ENCODE data around the gene SLC25A43.
"Not testable (repeated sequence)": the region's sequence is repeated elsewhere in the genome, so short reads cannot be mapped to it uniquely, and the experiment has no call there.

Gene SLC25A43

DNA sequence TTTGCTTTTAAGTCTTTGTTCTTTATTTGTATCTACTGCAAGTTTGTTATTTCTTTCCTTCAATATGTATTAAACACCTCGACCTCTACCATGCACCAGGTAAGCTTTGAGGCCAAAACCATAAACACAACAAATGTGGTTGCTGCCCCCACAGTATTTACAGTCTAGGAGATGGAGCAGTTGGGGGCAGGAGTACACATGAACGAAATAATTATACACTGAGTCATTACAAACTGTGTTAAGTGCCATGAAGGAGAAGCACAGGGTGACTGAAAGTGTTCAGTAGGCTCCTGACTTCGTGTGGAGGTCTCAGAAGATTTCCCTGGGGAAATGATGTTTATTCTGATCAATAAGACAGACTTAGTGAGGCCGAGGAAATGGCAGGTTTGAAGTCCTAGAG lies 30.3 kb downstream of the SLC25A43 start:
- H3K4me3 ChIP-seq (replicated peaks in 1 of 2; ENCODE audit: low read depth in 2 of 2, low read length in 2 of 2) = no peak overlapping the region
- TF ChIP-seq, protein P1, sequence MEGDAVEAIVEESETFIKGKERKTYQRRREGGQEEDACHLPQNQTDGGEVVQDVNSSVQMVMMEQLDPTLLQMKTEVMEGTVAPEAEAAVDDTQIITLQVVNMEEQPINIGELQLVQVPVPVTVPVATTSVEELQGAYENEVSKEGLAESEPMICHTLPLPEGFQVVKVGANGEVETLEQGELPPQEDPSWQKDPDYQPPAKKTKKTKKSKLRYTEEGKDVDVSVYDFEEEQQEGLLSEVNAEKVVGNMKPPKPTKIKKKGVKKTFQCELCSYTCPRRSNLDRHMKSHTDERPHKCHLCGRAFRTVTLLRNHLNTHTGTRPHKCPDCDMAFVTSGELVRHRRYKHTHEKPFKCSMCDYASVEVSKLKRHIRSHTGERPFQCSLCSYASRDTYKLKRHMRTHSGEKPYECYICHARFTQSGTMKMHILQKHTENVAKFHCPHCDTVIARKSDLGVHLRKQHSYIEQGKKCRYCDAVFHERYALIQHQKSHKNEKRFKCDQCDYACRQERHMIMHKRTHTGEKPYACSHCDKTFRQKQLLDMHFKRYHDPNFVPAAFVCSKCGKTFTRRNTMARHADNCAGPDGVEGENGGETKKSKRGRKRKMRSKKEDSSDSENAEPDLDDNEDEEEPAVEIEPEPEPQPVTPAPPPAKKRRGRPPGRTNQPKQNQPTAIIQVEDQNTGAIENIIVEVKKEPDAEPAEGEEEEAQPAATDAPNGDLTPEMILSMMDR (IDR thresholded peaks at IDR 0.05; ENCODE audit: low read depth, low read length) = no peak

DNA sequence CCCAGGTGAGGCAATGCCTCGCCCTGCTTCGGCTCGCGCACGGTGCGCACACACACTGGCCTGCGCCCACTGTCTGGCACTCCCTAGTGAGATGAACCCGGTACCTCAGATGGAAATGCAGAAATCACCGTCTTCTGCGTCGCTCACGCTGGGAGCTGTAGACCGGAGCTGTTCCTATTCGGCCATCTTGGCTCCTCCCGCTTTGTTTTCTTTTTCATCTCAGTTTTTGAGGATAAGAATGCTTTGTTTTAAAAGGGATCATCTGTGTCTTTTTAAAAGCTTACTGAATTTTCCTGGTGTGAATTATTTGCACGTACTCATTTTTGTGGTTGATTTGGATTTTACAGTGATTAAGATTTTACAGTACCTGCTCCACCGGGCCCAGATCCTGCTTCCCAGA lies 42.2 kb downstream of the SLC25A43 start:
- DNase-seq (ENCODE audit: low read depth in 2 of 2) = not testable (repeated sequence)

More for the DNA sequence above, 30.3 kb downstream of the SLC25A43 start:
- no peak for DNase-seq (ENCODE audit: low read depth in 2 of 2)

DNA sequence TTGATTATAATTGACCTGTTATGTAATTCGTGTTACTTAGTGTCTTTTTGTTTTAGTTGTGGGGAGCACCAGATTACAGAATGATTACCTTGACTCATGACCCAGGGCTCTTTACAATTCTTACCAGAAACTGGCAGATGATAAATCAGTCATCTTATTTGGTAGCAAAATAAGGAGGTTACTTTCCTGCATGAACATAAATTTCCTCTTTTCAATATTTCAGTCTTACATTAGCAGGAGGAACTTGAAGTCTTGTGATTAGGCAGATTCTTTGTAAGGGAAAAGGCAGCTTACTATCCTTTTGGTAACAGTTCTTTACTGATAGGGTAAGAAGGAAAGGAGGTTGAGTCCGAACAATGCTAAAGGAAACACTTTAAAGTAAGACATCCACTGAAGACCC lies 43.1 kb downstream of the SLC25A43 start:
- TF ChIP-seq, protein P1 (IDR thresholded peaks at IDR 0.05; ENCODE audit: low read depth, low read length) = no peak
- no peak overlapping the region for H3K4me3 ChIP-seq (replicated peaks in 1 of 2; ENCODE audit: low read depth in 2 of 2, low read length in 2 of 2)
- no peak for DNase-seq (ENCODE audit: low read depth in 2 of 2)

More for the DNA sequence above, 42.2 kb downstream of the SLC25A43 start:
- H3K4me3 ChIP-seq (replicated peaks in 1 of 2; ENCODE audit: low read depth in 2 of 2, low read length in 2 of 2) = not testable (repeated sequence)

DNA sequence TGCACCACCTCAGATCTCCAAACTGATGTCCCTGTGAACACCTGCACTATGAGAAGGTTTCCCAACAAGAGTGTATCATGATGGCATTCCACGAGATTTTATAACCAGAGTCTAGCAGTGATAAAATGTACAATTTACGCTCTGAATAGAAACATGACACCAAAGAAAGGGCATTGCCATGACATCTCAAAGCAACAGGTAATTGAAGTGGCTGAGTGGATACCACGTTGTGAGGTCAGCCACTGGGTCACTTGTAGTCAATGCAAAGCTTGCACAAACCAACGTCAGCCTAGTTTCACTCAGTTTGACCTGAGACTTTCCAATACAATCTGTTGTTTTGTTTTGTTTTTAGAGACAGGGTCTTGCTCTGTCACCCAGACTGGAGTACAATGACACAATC lies 54.1 kb downstream of the SLC25A43 start:
- DNase-seq (ENCODE audit: low read depth in 2 of 2) = no peak
- TF ChIP-seq, protein P1 (IDR thresholded peaks at IDR 0.05; ENCODE audit: low read depth, low read length) = no peak
- no peak overlapping the region for H3K4me3 ChIP-seq (replicated peaks in 1 of 2; ENCODE audit: low read depth in 2 of 2, low read length in 2 of 2)

DNA sequence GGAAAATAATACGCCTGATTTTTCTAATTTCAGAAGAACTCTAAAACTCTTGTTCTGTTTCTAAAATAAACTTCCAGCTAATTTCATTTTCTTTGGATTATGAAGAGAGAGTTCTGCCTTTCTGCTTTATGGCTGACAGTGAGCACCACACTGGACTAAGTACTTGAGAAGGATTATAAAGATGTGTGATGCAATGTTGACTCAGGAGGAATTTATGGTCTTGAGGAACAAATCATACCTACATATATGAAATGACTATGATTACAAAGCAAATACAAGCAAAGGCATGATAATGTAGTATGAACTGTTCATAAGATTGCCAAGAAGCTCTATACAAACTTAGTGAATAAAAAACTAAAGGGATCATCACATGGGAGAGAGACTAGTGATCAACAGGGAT lies 56.1 kb downstream of the SLC25A43 start:
- peak in 1 of 2 donors; percentile 60 for DNase-seq (ENCODE audit: low read depth in 2 of 2)
- no peak overlapping the region for H3K4me3 ChIP-seq (replicated peaks in 1 of 2; ENCODE audit: low read depth in 2 of 2, low read length in 2 of 2)
- TF ChIP-seq, protein P1 (IDR thresholded peaks at IDR 0.05; ENCODE audit: low read depth, low read length) = no peak

DNA sequence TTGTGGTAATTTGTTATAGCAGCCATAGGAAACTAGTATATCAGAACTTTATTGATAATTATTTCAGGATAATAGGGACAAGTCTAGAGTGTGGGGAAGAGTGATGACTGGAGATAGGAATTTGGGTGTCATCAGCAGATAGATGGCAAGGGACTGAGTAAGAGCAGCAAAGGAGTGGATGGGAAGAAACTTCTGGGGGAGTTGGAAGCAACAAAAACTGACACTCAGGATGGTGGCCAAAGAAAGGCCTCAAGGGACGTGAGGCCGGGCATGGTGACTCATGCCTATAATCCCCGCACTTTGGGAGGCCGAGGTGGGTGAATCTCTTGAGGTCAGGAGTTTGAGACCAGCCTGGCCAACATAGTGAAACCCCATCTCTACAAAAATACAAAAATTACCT lies 60.0 kb downstream of the SLC25A43 start:
- DNase-seq (ENCODE audit: low read depth in 2 of 2) = peak in 1 of 2 donors; percentile 42
- TF ChIP-seq, protein P1 (IDR thresholded peaks at IDR 0.05; ENCODE audit: low read depth, low read length) = no peak
- no peak overlapping the region for H3K4me3 ChIP-seq (replicated peaks in 1 of 2; ENCODE audit: low read depth in 2 of 2, low read length in 2 of 2)

DNA sequence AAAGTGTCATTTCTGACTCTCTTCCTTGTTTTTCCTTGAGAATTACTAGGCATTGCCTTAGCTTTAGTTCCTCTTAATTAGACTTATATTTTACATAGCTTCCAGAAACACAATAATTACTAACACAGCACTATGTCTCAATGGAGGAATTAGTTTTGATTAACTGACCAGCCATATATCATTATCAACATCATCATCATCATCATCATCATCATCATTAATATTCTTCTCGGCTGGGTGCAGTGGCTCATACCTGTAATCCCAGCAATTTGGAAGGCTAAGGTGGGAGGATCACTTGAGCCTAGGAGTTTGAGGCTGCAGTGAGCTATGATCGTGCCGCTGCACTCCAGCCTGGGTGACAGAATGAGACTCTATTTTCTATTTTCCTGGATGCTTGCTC lies 66.4 kb downstream of the SLC25A43 start:
- no peak for DNase-seq (ENCODE audit: low read depth in 2 of 2)
- H3K4me3 ChIP-seq (replicated peaks in 1 of 2; ENCODE audit: low read depth in 2 of 2, low read length in 2 of 2) = no peak overlapping the region
- TF ChIP-seq, protein P1 (IDR thresholded peaks at IDR 0.05; ENCODE audit: low read depth, low read length) = no peak
